ENCODE data around the gene DUSP12.

DNA sequence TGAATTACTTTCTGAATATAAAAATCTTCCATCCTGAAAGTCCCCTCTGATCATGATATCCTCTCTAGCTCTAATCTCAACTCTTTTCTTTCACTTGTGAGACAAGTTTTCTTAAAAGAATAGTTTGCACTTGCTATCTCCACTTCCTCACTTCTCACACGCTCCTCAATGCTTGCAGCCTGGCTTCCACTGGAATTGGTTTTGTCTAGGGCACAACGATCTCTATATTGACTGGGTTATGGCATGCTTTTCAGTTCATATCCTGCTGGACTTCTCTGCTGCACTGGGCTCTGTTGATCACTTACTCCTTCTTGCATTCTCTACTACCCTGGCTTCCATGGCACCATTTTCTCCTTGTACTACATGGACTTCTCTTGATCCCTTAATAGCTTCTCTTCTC is 42.1 kb upstream of the DUSP12 start:
- TF ChIP-seq FOXP1 (CRISPR knock-in tag; IDR thresholded peaks at IDR 0.05; ENCODE audit: borderline replicate concordance) (no peak), CREB1 (CRISPR knock-in tag; IDR thresholded peaks at IDR 0.05) (no peak), NFATC4 (CRISPR knock-in tag; IDR thresholded peaks at IDR 0.05) (no peak)
- TF ChIP-seq, protein P1, sequence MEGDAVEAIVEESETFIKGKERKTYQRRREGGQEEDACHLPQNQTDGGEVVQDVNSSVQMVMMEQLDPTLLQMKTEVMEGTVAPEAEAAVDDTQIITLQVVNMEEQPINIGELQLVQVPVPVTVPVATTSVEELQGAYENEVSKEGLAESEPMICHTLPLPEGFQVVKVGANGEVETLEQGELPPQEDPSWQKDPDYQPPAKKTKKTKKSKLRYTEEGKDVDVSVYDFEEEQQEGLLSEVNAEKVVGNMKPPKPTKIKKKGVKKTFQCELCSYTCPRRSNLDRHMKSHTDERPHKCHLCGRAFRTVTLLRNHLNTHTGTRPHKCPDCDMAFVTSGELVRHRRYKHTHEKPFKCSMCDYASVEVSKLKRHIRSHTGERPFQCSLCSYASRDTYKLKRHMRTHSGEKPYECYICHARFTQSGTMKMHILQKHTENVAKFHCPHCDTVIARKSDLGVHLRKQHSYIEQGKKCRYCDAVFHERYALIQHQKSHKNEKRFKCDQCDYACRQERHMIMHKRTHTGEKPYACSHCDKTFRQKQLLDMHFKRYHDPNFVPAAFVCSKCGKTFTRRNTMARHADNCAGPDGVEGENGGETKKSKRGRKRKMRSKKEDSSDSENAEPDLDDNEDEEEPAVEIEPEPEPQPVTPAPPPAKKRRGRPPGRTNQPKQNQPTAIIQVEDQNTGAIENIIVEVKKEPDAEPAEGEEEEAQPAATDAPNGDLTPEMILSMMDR (IDR thresholded peaks at IDR 0.05), result no peak
